Spleen (tissue), 11 donors: ENCODE data around the gene CCNL1. TPM values are rescaled to one million over a fixed set of nuclear protein-coding genes. Genes with fewer than 3 reads are reported as not detected.

Source experiments
- DNase-seq: peaks from one replicate; pipeline ENCODE4 v3.0.0-alpha.2; 2020
- H3K27ac ChIP-seq, 8 donors: fragments of 200-600 bp; sonication (generic) in 7 of 8; 1 replicate in 4 of 8; 2 replicates in 4 of 8; pipeline versions ENCODE4 v1.5.0 to v1.8.0; 2016 to 2021; ENCODE audit warnings: inconsistent platforms in 4 of 8, mild to moderate bottlenecking in 4 of 8, moderate library complexity in 1 of 8
- H3K27me3 ChIP-seq, 7 donors: fragments of 200-600 bp; sonication (generic) in 6 of 7; replicated peaks in 1 of 7; 1 replicate in 4 of 7; 2 replicates in 3 of 7; pipeline versions ENCODE4 v1.5.0 to v1.8.0; 2016 to 2021; ENCODE audit warnings: inconsistent platforms in 3 of 7, mild to moderate bottlenecking in 1 of 7
- H3K36me3 ChIP-seq, 6 donors: fragments of 200-600 bp; sonication (generic) in 5 of 6; 1 replicate in 4 of 6; 2 replicates in 2 of 6; pipeline versions ENCODE4 v1.5.0 to v1.8.0; 2016 to 2021; ENCODE audit warnings: inconsistent platforms in 2 of 6
- H3K4me1 ChIP-seq, 6 donors: fragments of 200-600 bp; sonication (generic) in 5 of 6; 1 replicate in 3 of 6; 2 replicates in 3 of 6; pipeline versions ENCODE4 v1.5.0 to v1.8.0; 2016 to 2021; ENCODE audit warnings: inconsistent platforms in 3 of 6
- H3K4me3 ChIP-seq, 8 donors: fragments of 200-600 bp; sonication (generic) in 7 of 8; 1 replicate in 4 of 8; 2 replicates in 4 of 8; pipeline versions ENCODE4 v1.5.0 to v1.8.0; 2016 to 2021; ENCODE audit warnings: inconsistent platforms in 4 of 8, mild to moderate bottlenecking in 4 of 8, moderate library complexity in 2 of 8
- H3K9me3 ChIP-seq, 8 donors: fragments of 200-600 bp; sonication (generic) in 7 of 8; 1 replicate in 4 of 8; 2 replicates in 4 of 8; pipeline versions ENCODE4 v1.5.0 to v1.8.0; 2016 to 2021; ENCODE audit warnings: inconsistent platforms in 4 of 8
- POLR2A ChIP-seq, 3 donors: fragments of 450-650 bp; IDR thresholded peaks; one replicate each; pipeline ENCODE4 v1.5.1; 2017; ENCODE audit warnings: antibody characterized with exemption in 3 of 3, mild to moderate bottlenecking in 1 of 3
- POLR2AphosphoS5 ChIP-seq, 3 donors: sonication (generic); formaldehyde crosslinking; IDR thresholded peaks; one replicate each; pipeline ENCODE4 v1.5.1; 2017; ENCODE audit warnings: antibody characterized with exemption in 3 of 3
- WGBS, 5 donors: extraction: QIAGEN DNeasy Blood & Tissue Kit in 3 of 5; methylation state at CpG; one replicate each; pipeline versions ENCODE4 v1.1.5 to v1.1.7; 2013 to 2018; 5-methylcytosine and 5-hydroxymethylcytosine counted together
- intact Hi-C: fragments of 100-400 bp; cut with DNase I; formaldehyde crosslinking; loops from one replicate; pipeline ENCODE4 v1.15.0; 2023; ENCODE audit warnings: low total_unique reads
- polyA plus RNA-seq, 3 donors: library from polyadenylated mRNA; stranded (reverse); fragments of 200-250 nt; gene quantifications; one replicate each; pipeline ENCODE4 v1.2.1, GENCODE V29; 2013
- total RNA-seq, 7 donors: library from RNA; depleted of rRNA in 3 of 7; stranded (reverse); fragments of >200 nt in 3 of 7; fragmentation: NEBNext Ultra II Directional in 4 of 7; extraction: Animal tissue kit (Norgen Biotek cat#: 25700) in 4 of 7; gene quantifications; one replicate each; pipeline versions ENCODE4 v1.1.0 to v1.2.1, GENCODE V29; 2016 to 2021
- TF ChIP-seq, protein P1 (sequence below), 11 experiments: fragments of 200-600 bp in 7 of 11; fragments of 450-650 bp in 4 of 11; sonication (generic) in 4 of 11; IDR thresholded peaks in 8 of 11; conservative IDR thresholded peaks in 3 of 11; 1 replicate in 7 of 11; 2 replicates in 4 of 11; pipeline versions ENCODE4 v1.4.0 to v1.8.0; 2016 to 2021; ENCODE audit warnings: antibody characterized with exemption in 11 of 11, inconsistent platforms in 4 of 11, mild to moderate bottlenecking in 1 of 11
- donor health status: healthy with polysubstance abuse.
- donor health status: DM: no; HTN: no; CAD: no; lungs with moderate emphysema.
- donor health status: DM: no; HTN: no; CAD: no.
- donor health status: Bipolar disorder and iron deficiency.
- donor health status: healthy.
- donor health status: DM: no; HTN: no; CAD: no.
- donor health status: DM: yes; HTN: yes; CAD: no.

CCNL1 gene
- total and polyA plus RNA-seq, 10 donors, result 76.9 to 405 (median 234) TPM

DNA sequence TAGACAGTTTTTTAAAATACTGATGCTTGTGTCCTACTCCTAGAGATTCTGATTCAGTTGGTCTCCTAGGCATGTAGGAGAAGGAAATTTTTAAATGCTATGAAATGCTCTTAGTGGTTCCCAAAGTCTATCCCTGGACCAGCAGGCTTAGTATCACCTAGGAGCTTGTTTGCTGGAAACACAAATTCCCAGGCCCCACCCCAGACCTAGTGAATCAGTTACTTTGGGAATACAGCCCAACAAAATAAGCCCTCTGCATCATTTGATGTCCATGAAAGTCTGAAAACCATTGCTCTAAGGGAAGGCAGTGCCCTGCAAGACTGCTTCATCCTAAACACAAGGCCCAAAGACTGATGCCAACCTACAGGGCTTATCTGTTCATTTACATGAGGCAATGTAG lies 36.3 kb downstream of the CCNL1 start:
- intact Hi-C loops, result no loop called here

DNA sequence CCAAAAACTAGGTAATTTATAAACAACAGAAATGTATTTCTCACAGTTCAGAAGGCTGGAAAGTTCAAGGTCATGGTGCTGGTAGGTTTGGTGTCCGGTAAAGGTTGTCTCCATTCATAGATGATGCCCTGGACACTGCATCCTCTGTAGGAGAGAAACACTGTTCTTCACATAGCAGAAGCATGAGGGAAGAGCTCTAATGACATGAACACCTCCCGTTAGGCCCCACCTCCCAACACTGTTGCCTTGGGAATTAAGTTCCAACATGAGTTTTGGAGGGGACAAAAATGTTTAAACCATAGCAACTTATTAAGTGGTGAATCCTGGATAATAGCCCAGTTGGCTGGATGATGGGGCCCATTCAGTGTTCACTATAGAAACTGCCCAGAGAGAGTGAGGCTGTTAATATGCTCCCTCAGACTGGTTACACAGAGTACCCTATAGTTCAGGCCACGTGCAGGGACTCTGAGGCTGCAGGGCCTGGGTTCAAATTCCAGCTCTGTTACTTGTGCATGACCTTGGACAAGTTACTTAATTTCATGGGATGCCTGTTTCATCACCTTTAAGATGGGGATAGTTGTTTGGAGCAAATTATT lies 37.0 kb downstream of the CCNL1 start:
- Histone ChIP-seq H3K27me3 (peaks cover 0 to 7% (median 0%) of the 10 kb centered on the region in 7 donors), H3K9me3 (no peaks in the 10 kb centered on the region), H3K4me3 (no peak overlapping the region), H3K27ac (no peak overlapping the region), H3K36me3 (no peaks in the 10 kb centered on the region), H3K4me1 (peaks cover 0 to 5% (median 1%) of the 10 kb centered on the region in 6 donors)
- intact Hi-C loops, result no loop called here
- WGBS, 5 donors, result 79 to 95% (median 87%) methylated on average over 3 of the region's 3 CpGs
- TF ChIP-seq POLR2A (IDR thresholded peaks at IDR 0.05) (no peak), POLR2AphosphoS5 (IDR thresholded peaks at IDR 0.05) (no peak)
- TF ChIP-seq, protein P1, sequence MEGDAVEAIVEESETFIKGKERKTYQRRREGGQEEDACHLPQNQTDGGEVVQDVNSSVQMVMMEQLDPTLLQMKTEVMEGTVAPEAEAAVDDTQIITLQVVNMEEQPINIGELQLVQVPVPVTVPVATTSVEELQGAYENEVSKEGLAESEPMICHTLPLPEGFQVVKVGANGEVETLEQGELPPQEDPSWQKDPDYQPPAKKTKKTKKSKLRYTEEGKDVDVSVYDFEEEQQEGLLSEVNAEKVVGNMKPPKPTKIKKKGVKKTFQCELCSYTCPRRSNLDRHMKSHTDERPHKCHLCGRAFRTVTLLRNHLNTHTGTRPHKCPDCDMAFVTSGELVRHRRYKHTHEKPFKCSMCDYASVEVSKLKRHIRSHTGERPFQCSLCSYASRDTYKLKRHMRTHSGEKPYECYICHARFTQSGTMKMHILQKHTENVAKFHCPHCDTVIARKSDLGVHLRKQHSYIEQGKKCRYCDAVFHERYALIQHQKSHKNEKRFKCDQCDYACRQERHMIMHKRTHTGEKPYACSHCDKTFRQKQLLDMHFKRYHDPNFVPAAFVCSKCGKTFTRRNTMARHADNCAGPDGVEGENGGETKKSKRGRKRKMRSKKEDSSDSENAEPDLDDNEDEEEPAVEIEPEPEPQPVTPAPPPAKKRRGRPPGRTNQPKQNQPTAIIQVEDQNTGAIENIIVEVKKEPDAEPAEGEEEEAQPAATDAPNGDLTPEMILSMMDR (IDR thresholded peaks at IDR 0.05 in 8 of 11, conservative IDR thresholded peaks at IDR 0.05 in 3 of 11), result no peak
- DNase-seq, result no peak

More for the DNA sequence above, 36.3 kb downstream of the CCNL1 start:
- TF ChIP-seq, protein P1 (IDR thresholded peaks at IDR 0.05 in 8 of 11, conservative IDR thresholded peaks at IDR 0.05 in 3 of 11), result no peak
- TF ChIP-seq POLR2A (IDR thresholded peaks at IDR 0.05), result no peak
- TF ChIP-seq POLR2AphosphoS5 (IDR thresholded peaks at IDR 0.05), result no peak
- no peak overlapping the region for H3K27ac ChIP-seq
- H3K9me3 ChIP-seq, result no peaks in the 10 kb centered on the region
- no peak overlapping the region for H3K4me3 ChIP-seq
- H3K4me1 ChIP-seq, result peaks cover 0 to 12% (median 8%) of the 10 kb centered on the region in 6 donors
- DNase-seq, result no peak
- H3K36me3 ChIP-seq, result no peaks in the 10 kb centered on the region
- peaks cover 0 to 7% (median 0%) of the 10 kb centered on the region in 7 donors for H3K27me3 ChIP-seq

DNA sequence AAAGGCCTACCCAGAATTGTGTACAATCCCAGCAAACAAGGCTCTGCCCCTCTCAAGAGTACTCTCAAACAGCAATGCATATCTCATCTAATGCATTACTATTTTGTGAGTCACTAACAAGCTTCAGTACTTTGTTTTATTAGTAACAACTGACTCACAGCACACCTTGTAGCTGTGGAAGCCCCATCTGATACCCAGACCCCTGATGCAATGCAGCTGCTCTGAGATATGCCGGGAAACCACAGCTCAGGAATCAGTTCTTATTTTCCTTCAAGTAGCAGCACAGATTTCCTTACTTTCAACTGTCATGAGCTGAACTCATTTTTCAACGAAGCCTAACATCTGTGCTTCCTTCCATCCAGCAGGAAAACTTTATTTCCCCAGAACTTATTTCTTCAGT lies 37.8 kb downstream of the CCNL1 start:
- Histone ChIP-seq H3K27ac (no peak overlapping the region), H3K9me3 (no peaks in the 10 kb centered on the region), H3K27me3 (peaks cover 0 to 7% (median 0%) of the 10 kb centered on the region in 7 donors), H3K4me1 (no peaks in the 10 kb centered on the region), H3K36me3 (no peaks in the 10 kb centered on the region), H3K4me3 (no peak overlapping the region)
- TF ChIP-seq POLR2A (IDR thresholded peaks at IDR 0.05) (no peak), POLR2AphosphoS5 (IDR thresholded peaks at IDR 0.05) (no peak)
- TF ChIP-seq, protein P1 (IDR thresholded peaks at IDR 0.05 in 8 of 11, conservative IDR thresholded peaks at IDR 0.05 in 3 of 11), result no peak
- DNase-seq, result no peak
- intact Hi-C loops, result no loop called here
- WGBS, 5 donors, result 25 to 56% (median 45%) methylated on average over 2 of the region's 2 CpGs

DNA sequence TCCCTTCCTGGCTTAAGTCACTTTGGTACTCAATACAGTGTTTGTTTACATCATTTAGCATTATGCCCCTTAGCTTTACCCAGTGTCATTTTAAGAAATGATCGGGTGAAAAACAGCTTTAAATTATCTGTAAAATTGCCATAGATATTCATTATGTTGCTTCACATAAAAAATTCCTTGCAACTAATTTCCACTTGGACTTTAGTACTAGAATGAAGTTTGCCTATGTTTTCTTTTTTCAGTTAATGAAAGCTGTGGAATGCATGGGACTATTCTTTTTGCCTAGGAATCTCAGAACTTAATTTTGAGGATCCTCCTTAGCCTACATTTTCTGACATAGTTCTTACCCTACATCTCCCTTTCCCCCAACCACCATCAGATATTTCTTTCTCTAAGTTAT lies 38.4 kb downstream of the CCNL1 start:
- no peaks in the 10 kb centered on the region for H3K9me3 ChIP-seq
- TF ChIP-seq POLR2A (IDR thresholded peaks at IDR 0.05) (no peak), POLR2AphosphoS5 (IDR thresholded peaks at IDR 0.05) (no peak)
- TF ChIP-seq, protein P1 (IDR thresholded peaks at IDR 0.05 in 8 of 11, conservative IDR thresholded peaks at IDR 0.05 in 3 of 11), result no peak
- DNase-seq, result no peak
- no peak overlapping the region for H3K4me3 ChIP-seq
- intact Hi-C loops, result no loop called here
- no peak overlapping the region for H3K27ac ChIP-seq
- no peaks in the 10 kb centered on the region for H3K4me1 ChIP-seq
- peaks cover 0 to 7% (median 0%) of the 10 kb centered on the region in 7 donors for H3K27me3 ChIP-seq
- H3K36me3 ChIP-seq, result no peaks in the 10 kb centered on the region
- 78 to 93% (median 85%) methylated on average over 1 of the region's 1 CpG for WGBS, 5 donors
